Activated CD4-positive, CD25-positive, alpha-beta regulatory T cell treated with anti-CD3 and anti-CD28 coated beads, Interleukin-2, amount 50 U/mL, for 72 hours (primary cell): ENCODE measurements around the gene SPNS2.
"Not testable (repeated sequence)": the region's sequence is repeated elsewhere in the genome, so short reads cannot be mapped to it uniquely, and the experiment has no call there.

Source experiments
- DNase-seq: peaks from one replicate; pipeline ENCODE4 v3.0.0; 2021

The SPNS2 gene

GRCh38 chr17:4574448-4575045 is 75.9 kb downstream of the SPNS2 start:
- no peak for DNase-seq

- no peak for DNase-seq
Measured at GRCh38 chr17:4576161-4576558, 77.5 kb downstream of the SPNS2 start.

DNA sequence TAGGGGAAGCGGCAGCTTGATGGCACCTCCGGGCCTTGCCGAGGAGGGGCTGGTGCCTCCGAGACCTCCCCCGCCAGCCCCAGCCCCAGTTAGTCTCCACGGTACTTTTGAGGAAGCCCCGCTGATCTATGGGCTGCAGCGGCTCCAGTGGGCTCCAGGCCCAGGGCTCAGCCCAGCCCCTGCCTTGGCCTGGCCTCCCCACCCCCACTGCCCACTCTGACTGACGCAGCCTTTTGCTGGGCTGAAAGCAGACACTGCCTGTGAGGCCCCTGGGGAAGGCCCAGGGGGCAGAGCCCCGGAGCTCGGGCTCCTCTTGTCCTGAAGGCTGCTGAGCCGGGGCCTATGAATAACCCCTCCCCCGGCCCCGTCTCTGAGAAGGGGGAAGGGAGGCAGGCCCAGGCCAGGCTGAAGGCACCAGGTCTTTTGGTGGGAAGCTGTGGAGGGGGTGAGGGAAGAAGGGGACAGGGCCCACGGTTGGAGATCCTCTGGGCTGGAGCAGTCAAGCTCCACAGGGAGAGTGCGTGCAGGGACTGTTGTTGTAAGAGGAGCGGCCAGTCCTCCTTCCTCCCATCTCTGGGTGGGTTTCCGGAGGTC is 78.1 kb downstream of the SPNS2 start:
- DNase-seq = no peak

DNA sequence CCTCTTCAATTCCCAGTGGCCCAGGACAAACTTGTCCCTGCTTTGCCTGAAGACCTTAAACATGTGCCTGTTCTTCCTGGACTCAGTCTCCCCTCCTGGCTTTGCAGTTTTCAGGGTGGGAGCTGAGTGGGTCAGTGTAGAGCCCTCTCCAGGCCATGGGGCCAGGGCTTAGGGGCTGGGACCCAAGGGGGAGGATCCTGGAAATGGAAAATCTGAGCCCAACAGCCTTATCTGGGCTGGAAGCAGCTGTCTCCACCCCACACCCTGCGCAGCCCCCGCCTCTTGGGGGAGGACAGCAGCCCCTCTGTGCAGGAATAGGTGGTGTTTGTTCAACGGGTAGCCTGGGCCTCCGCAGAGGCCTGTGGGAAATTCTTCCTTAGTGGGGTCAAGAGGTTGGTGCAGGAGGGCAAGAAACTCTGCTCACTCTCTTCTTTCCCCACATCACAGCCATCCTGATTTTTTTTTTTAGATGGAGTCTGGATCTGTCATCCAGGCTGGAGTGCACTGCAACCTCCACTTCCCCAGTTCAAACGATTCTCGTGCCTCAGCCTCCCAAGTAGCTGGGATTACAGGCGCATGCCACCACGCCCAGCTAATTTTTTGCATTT is 78.8 kb downstream of the SPNS2 start:
- no peak for DNase-seq

DNA sequence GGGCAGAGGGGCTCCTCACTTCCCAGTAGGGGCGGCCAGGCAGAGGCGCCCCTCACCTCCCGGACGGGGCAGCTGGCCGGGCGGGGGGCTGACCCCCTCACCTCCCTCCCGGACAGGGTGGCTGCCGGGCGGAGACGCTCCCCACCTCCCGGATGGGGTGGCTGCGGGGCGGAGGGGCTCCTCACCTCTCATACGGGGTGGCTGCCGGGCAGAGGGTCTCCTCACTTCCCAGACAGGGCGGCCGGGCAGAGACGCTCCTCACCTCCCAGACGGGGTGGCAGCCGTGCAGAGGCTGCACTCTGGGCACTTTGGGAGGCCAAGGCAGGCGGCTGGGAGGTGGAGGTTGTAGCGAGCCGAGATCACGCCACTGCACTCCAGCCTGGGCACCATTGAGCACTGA is 79.7 kb downstream of the SPNS2 start:
- not testable (repeated sequence) for DNase-seq

DNA sequence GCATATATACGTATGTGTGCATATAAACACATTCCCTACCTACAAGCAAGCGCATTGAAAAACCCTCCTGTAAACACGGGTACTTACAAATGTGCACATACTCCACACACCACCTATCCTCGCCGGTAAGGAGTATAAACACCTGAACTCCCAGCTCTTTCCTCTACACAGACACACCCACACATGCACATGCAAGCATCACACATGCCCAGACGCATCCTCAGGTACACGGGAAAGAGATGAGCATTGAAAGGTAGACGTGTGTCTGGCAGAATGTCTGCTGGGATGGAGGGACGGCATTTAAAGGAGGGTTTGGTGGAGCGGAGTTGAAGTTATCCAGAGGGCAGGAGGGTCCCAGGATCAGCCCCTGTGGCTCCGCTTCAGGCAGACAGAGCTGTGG is 81.0 kb downstream of the SPNS2 start:
- no peak for DNase-seq

- no peak for DNase-seq
Measured at GRCh38 chr17:4580291-4580690, 81.6 kb downstream of the SPNS2 start.

DNA sequence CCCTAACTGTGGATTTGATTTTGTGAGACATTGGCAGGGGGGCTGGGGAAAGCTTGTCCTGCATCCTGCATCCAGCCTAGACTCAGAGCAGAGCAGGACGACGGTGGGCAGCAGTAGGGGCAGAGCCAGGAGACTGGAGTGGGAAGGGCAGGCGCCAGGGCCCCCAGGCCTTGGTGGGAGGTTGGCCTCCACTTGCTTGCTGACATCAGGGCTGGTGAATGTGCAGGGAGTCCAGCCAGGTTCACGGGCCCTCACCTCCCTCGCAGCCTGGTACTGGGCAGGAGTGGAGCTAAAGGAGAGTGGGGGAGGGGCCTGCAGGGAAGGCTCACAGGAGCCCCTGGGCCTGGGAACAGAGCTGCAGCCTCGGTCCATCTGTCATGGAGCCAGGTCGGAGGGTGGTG is 83.4 kb downstream of the SPNS2 start:
- DNase-seq = no peak

DNA sequence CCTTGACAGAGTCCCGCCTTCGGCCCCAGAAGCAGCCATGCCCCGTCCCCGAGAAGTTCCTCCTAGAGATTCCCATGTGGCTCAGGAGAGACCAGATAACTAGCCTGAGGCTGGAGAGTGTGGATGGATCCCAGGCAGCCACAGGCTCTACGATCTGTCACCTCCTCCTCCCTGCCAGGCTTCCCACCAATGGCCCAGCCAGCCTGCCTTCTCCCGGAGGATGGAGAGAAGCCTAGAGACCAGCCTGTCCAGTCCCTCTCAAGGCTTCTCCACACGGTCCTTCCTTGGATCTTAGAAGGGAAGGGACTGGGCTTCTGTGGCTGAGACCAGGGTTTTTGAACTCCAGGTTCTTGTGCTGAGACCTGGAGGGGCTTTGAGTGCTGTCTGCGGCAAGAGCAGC is 84.0 kb downstream of the SPNS2 start:
- no peak for DNase-seq

GRCh38 chr17:4583206-4583605 is 84.5 kb downstream of the SPNS2 start:
- DNase-seq = no peak

GRCh38 chr17:4583782-4584100 is 85.1 kb downstream of the SPNS2 start:
- no peak for DNase-seq

DNA sequence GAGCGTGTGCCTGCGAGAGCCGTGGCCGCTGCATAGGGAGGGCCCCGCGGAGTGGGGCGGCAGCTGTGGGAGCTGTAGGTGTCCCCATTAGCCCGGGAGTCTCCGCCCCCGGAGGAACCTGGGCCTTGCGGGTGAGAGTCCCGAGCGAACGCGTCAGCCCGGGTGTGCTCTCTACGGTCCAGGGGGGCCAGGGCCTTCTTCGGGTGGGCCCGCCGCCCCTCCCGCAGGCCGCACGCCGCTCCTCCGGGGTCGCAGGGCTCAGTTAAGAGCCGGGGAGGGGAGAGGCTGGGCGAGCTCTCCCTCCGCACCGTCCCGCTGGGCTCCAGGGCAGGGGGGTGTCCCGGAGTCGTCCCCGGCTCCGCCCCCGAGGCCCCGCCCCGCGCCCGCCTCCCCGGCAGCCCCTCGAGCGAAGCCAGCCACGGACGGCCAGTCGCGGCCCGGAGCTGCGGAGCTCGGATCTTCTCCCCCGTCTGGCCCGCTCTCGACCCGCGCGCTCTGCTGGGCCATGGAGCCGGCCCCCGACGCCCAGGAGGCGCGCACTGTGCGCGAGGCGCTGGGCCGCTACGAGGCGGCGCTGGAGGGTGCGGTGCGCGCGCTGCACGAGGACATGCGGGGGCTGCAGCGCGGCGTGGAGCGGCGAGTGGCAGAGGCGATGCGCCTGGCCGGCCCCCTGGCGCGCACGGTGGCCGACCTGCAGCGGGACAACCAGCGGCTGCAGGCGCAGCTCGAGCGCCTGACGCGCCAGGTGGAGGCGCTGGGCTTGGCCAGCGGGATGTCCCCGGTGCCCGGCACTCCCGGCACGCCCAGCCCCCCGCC is 85.6 kb downstream of the SPNS2 start, which contains the start of gene SMTNL2:
SMTNL2 (plus strand) TSS at position 429 of the 816 bp plus-strand sequence; CDS start at position 506, 77 bp downstream.
- DNase-seq = no peak

GRCh38 chr17:4584917-4585637 is 86.4 kb downstream of the SPNS2 start:
- no peak for DNase-seq

GRCh38 chr17:4585638-4585994 is 86.9 kb downstream of the SPNS2 start:
- no peak for DNase-seq

- no peak for DNase-seq
Measured at GRCh38 chr17:4586043-4586442, 87.4 kb downstream of the SPNS2 start.

GRCh38 chr17:4587195-4587594 is 88.5 kb downstream of the SPNS2 start:
- DNase-seq = no peak

- no peak for DNase-seq
Measured at GRCh38 chr17:4587803-4588202, 89.1 kb downstream of the SPNS2 start.

DNA sequence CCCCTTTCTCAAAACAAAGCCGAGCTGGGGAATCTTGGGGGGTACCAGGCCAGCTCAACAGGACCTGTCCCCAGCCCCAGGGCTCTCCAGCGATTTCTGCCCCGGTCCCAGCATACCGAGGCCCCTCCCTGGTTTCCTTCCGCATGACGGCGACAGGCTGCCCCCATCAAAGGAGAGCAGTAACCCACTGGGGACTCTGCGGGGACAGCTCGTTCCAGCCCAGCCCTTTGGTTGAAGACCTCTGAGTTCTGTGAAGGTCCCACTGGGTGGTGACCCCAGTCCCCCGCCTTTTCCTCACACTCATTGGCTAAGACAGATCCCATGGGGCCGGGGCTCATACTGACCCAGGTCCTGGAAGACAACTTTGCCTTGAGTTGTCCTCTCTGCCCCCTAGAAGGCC is 89.7 kb downstream of the SPNS2 start:
- no peak for DNase-seq
